ENCODE results near the gene PIK3CB.
A peak's percentile ranks its signal among the peaks of the same experiment; 100 is the strongest.

Gene PIK3CB

GRCh38 chr3:138834596-138835396, at the start of gene PIK3CB:
TSS of gene PIK3CB (minus strand) at chr3:138834928. CDS start at chr3:138759343, 75,585 bp downstream.
- DNase-seq (ENCODE audit: insufficient read length, low spot score), result peak; percentile 85
- peak; percentile 79 for FAIRE-seq

GRCh38 chr3:138881233-138881632, 46.5 kb upstream of the PIK3CB start:
- no peak for DNase-seq (ENCODE audit: insufficient read length, low spot score)

GRCh38 chr3:138879541-138880380, 45.0 kb upstream of the PIK3CB start:
- no peak for FAIRE-seq
- DNase-seq (ENCODE audit: insufficient read length, low spot score), result no peak

More at GRCh38 chr3:138881233-138881632, 46.5 kb upstream of the PIK3CB start:
- no peak for FAIRE-seq

- FAIRE-seq, result no peak
- no peak for DNase-seq (ENCODE audit: insufficient read length, low spot score)
Measured at GRCh38 chr3:138877226-138877625, 42.5 kb upstream of the PIK3CB start.

- no peak for DNase-seq (ENCODE audit: insufficient read length, low spot score)
- no peak for FAIRE-seq
Measured at GRCh38 chr3:138875754-138876664, 41.3 kb upstream of the PIK3CB start.

- DNase-seq (ENCODE audit: insufficient read length, low spot score) (no peak), FAIRE-seq (no peak)
Measured at GRCh38 chr3:138875096-138875753, 40.5 kb upstream of the PIK3CB start.

- DNase-seq (ENCODE audit: insufficient read length, low spot score), result no peak
- FAIRE-seq, result no peak
Measured at GRCh38 chr3:138873471-138874278, 38.9 kb upstream of the PIK3CB start.

GRCh38 chr3:138872632-138873031, 37.9 kb upstream of the PIK3CB start:
- no peak for FAIRE-seq

GRCh38 chr3:138867996-138868395, 33.3 kb upstream of the PIK3CB start:
- DNase-seq (ENCODE audit: insufficient read length, low spot score) (no peak), FAIRE-seq (no peak)

More at GRCh38 chr3:138872632-138873031, 37.9 kb upstream of the PIK3CB start:
- no peak for DNase-seq (ENCODE audit: insufficient read length, low spot score)

GRCh38 chr3:138863776-138864113, 29.0 kb upstream of the PIK3CB start:
- DNase-seq (ENCODE audit: insufficient read length, low spot score) (no peak), FAIRE-seq (no peak)

- DNase-seq (ENCODE audit: insufficient read length, low spot score) (peak; percentile 71), FAIRE-seq (peak; percentile 70)
Measured at GRCh38 chr3:138862924-138863775, 28.4 kb upstream of the PIK3CB start.

- FAIRE-seq (no peak), DNase-seq (ENCODE audit: insufficient read length, low spot score) (no peak)
Measured at GRCh38 chr3:138862531-138862923, 27.8 kb upstream of the PIK3CB start.

GRCh38 chr3:138861798-138862197, 27.1 kb upstream of the PIK3CB start:
- DNase-seq (ENCODE audit: insufficient read length, low spot score) (no peak), FAIRE-seq (no peak)

GRCh38 chr3:138856799-138857198, 22.1 kb upstream of the PIK3CB start:
- DNase-seq (ENCODE audit: insufficient read length, low spot score), result no peak

GRCh38 chr3:138854940-138855339, 20.2 kb upstream of the PIK3CB start:
- no peak for FAIRE-seq

More at GRCh38 chr3:138856799-138857198, 22.1 kb upstream of the PIK3CB start:
- FAIRE-seq, result no peak

GRCh38 chr3:138854204-138854603, 19.5 kb upstream of the PIK3CB start:
- DNase-seq (ENCODE audit: insufficient read length, low spot score), result no peak
- FAIRE-seq, result no peak

More at GRCh38 chr3:138854940-138855339, 20.2 kb upstream of the PIK3CB start:
- DNase-seq (ENCODE audit: insufficient read length, low spot score), result no peak

GRCh38 chr3:138850151-138850550, 15.4 kb upstream of the PIK3CB start:
- DNase-seq (ENCODE audit: insufficient read length, low spot score) (no peak), FAIRE-seq (no peak)

GRCh38 chr3:138849222-138849940, 14.7 kb upstream of the PIK3CB start:
- no peak for FAIRE-seq
- DNase-seq (ENCODE audit: insufficient read length, low spot score), result no peak

Data from HTR-8/SVneo (cell line).